Left forelimb (tissue), 1 donor: Measurements from ENCODE around the gene SLC9A1.
"Not testable (repeated sequence)": the region's sequence is repeated elsewhere in the genome, so short reads cannot be mapped to it uniquely, and the experiment has no call there.

ENCODE experiments used
- DNase-seq: peaks from one replicate; pipeline ENCODE4 v3.0.0-alpha.2; 2018; ENCODE audit warnings: low spot score

Gene SLC9A1

DNA sequence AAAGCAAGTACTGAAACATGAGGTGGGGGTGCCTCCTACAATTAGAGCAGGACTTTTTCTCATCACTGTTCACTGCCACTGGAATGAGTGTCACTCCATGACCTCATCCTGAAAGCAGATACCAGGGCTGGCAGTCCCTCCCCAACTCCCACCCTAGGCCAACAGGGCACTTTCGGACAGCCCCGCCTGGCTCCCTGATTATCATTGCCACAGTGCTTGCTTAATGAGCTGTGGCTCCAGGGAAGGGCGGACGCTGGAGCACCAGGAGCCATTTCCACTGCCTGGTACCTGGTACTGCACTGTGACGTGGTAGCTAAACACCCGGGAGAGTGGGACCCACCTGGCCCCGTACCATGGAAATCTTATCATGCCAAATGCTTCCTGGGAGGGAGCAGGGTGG lies 22.3 kb downstream of the SLC9A1 start:
- DNase-seq = no peak

DNA sequence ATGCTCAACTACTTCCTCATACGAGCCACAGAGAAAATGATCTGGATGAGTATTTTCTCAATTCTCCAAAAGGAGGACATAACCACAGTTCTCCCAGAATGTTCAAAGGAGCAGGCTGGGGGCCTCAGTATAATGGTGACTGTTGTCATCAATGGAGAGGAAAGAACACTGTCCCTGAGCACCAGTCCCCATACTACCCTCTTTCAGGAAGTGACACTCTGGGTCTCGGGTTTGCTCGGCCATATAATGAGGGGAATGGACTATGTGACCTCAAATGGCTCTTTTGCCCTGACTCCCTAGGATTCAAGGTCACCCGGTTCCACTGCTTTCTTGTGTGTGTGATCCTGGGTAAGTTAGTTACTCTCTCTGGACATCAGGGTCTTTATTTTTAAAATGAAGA lies 22.8 kb downstream of the SLC9A1 start:
- DNase-seq = no peak

DNA sequence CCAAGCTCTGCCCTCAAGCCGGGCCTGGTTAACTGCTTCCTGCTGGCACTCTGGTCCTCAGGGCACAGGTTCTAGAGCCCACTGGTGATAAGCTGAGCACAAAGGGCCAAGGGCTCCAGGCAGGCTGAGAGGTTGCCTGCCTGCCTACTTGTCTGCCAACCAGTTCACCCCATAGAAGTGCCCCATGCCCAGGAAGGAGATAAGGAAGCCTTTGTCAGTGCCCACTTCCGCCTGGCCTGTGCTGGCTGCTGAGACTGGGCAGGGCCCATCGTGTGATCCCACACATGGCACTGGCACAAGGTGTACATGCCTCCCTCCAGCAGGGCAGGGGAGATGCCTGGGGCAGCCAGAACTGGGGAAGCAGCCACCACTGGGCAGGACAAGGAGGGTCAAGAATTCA lies 24.1 kb downstream of the SLC9A1 start:
- DNase-seq = no peak

- DNase-seq = no peak
Observed at GRCh38 chr1:27129225-27129624, 25.7 kb downstream of the SLC9A1 start.

DNA sequence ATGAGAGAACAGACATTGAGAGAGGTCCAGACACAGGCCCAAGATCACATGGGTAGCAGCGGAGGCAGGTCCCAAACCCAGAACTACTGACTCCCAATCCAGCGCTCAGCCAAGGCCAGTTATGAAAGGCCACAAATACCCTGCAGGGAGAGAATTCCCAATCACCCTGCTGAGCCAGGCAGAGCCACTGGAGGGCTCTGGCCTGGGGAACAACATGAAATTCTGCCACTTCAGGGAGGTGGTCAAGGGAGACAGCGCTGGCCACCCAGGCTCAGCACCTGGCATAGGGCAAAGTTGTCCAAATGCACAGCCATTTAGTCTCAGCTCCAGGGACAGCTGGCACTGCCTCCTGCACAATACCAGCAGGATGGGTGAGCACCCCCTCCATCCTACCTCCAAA lies 27.5 kb downstream of the SLC9A1 start:
- no peak for DNase-seq

- DNase-seq = no peak
Observed at GRCh38 chr1:27126391-27126790, 28.5 kb downstream of the SLC9A1 start.

GRCh38 chr1:27125125-27125524 lies 29.8 kb downstream of the SLC9A1 start:
- not testable (repeated sequence) for DNase-seq

- DNase-seq = no peak
Observed at GRCh38 chr1:27124405-27124804, 30.5 kb downstream of the SLC9A1 start.

- no peak for DNase-seq
Observed at GRCh38 chr1:27122652-27123051, 32.3 kb downstream of the SLC9A1 start.

- no peak for DNase-seq
Observed at GRCh38 chr1:27120854-27121253, 34.1 kb downstream of the SLC9A1 start.

DNA sequence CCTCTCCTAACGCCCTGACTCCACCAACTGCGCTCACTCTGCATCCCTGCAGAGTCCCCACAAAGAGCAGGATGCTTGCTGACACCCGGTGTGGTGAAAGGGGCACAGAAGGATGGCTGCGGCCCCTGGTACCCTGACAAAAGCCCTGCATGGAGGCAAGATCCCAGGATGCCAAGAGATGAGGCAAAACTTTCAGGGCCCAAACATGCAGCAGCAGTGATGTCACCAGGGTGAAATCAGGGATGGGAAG lies 36.6 kb downstream of the SLC9A1 start:
- DNase-seq = no peak

DNA sequence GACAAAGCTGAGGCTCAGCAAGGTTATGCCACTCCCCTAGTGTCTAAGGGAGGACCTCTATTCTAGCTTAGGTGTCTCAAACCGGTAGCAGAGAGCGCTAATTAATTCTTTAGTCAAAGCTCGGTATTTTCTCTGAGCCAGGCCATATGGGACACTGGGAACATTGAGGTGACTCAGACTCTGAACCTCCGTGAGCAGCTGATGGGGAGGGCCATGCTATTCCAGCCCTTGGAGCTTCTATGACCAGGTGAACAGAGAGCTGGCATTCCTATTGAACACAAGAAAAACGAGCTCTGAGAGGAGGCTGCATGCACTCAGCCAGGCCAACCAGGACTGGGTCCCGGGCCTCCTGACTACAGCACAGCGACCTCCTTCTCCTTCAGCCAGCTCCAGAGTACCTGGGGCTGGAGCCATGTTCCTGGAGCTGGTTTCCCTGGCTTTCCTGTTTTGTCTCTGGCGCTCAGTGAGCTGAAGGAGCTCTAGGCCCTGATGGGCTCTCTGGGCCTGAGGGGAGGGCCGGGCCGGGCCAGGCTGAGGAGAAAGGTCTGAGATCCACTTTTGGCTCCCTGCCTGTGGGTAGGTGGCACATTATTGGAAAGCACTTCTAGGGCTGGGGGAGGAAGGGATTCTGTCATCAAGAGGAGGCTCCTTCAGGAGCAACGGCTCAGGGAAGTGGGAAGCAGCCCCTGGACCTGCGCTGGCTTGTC lies 37.0 kb downstream of the SLC9A1 start:
- DNase-seq = no peak

- no peak for DNase-seq
Observed at GRCh38 chr1:27116697-27117096, 38.2 kb downstream of the SLC9A1 start.

GRCh38 chr1:27116232-27116631 lies 38.7 kb downstream of the SLC9A1 start:
- no peak for DNase-seq

DNA sequence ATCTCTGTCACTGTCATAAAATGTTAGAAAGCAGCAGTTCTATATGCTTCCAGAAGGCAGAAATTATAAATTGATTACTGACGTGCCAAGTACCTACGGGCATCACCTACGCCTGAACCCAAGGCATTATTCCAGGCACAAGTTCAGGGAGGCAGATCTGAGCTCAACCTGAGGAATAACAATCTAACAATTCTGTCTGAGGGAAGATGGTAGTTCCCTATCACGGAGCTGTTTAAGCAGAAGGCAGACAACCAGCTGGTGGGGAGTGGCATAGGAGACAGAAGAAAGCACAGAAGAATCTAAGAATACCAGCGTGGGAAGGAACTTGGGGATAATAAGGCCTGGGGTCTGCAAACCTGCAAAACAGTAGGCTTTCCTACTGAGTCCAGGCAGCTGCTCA lies 40.4 kb downstream of the SLC9A1 start:
- no peak for DNase-seq

GRCh38 chr1:27113861-27114260 lies 41.1 kb downstream of the SLC9A1 start:
- DNase-seq = no peak

- no peak for DNase-seq
Observed at GRCh38 chr1:27111626-27112573, 43.0 kb downstream of the SLC9A1 start.

GRCh38 chr1:27109103-27109822 lies 45.7 kb downstream of the SLC9A1 start:
- no peak for DNase-seq

GRCh38 chr1:27108588-27108987 lies 46.3 kb downstream of the SLC9A1 start:
- DNase-seq = no peak

DNA sequence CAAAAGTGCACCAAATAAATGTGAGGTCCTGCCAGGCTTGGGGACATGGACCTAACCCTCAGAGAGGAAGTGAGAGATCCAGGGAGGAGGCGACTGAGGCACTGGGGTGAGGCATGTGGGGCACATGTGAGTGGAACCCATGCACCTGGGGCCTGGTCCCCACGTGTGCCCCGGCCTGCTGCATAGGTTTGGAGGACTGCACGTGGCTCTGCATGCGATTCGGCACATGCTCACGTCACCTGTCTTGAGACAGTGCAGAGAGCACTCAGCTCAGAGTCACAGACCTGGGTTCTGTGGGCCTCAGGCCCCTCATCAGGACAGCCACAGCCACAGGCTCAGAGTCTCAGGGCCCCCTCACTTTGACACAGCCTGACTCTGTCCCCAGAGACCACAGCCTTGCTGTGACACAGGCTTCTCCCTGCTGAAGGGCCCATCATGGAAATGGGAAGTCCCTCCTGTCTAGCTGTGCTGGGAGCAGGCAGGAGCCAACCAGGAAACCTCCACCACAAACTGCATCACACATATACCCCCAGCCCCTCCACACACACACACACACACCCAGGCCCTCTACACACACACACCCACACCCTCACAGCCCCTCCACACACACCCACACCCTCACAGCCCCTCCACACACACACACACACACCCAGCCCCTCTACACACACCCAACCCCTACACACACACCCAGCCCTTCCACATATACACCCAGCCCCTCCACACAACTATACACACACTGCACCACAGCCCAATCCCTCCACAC lies 48.2 kb downstream of the SLC9A1 start:
- DNase-seq = no peak

GRCh38 chr1:27105018-27105417 lies 49.9 kb downstream of the SLC9A1 start:
- no peak for DNase-seq

DNA sequence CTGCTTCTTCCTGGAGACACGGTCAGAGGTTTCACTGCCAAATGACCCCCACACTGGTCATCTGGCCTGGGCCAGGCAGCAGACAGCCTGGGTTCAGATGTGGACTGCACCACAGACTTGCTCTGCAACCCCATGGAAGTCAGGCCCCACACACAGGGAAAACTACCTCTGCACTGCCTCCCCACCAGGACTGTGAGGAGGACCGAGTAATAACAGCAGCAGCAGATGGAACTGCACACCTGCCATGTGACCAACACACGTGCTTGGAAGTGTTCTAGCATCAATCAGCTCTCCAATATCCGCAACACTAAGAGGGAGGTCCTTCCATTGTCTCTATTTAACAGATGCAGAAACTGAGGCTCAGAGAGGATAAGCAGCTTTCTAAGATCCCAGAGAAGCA lies 51.4 kb downstream of the SLC9A1 start:
- DNase-seq = no peak
